DLD1 (cell line): ENCODE results near the gene SV2C.
"Not testable (repeated sequence)": the region's sequence is repeated elsewhere in the genome, so short reads cannot be mapped to it uniquely, and the experiment has no call there.

Experiments
- in situ Hi-C: cut with HindIII; loops from 2 replicates; pipeline ENCODE4 v1.10.0; 2017; ENCODE audit warnings: low sequenced_read_pairs

SV2C gene

DNA sequence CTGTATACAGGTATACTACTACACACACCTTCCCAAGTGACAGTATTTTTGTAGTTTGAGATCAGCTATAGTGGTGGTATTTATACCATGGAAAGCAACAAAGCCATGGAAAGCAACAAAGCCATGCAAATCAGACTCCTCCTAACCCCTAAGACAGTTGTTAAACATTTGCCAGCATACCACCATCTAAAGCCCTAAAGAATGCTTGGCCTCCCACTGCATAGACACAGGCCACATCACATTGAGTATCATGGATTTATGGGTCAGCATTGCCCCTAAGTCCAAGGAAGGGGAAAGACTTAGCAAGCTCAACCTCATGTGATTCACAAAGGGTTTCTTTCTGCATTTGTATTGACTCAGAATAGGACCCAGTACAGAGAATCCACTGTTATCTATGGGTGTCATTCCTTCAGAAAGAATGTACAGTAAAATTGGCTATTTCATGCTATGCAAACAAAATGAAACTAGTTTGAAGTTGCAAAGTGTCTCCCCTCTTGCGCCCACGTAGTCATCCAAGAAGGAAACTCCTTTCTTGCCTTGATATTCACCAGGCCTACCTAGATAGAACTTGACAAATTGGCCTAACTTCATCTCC, 249.5 kb downstream of the SV2C start:
- in situ Hi-C loops: no loop called here

DNA sequence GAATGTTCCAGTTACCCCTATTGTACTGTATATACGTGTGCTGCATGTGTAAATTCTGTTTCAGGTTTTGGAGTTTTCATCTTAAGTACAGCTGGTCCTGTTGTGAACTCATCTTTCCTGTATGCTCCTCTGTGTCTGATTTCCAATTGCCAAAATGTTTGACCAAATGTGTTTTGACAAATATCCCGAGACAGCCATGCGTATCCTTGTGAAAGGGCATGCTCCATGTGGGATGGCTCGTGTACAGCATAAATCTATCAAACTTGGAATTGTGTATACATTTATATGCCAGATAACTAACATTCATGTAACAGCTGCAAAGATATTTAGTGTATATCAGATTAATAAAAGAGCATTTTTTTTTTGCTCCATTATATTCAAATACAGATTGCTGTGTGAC, 250.4 kb downstream of the SV2C start:
- in situ Hi-C loops: no loop called here

DNA sequence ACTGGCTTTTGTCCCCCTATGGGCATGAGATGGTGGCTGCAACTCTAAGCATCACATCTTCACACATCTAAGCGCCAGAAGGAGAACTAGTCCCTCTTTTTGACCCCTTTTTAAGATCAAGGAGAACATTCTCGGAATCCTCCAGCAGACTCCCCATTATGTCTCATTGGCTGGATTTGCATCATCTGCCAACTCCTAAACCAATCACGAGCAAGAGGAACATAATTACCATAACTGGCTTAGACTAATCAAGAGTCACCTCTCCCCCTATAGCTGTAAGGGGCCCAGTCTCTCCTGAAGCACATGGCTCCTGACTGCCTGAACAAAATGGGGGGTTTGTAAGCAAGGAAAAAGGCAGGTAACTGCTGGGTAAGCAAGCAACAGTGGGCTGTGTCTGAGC, 251.4 kb downstream of the SV2C start:
- in situ Hi-C loops: no loop called here

DNA sequence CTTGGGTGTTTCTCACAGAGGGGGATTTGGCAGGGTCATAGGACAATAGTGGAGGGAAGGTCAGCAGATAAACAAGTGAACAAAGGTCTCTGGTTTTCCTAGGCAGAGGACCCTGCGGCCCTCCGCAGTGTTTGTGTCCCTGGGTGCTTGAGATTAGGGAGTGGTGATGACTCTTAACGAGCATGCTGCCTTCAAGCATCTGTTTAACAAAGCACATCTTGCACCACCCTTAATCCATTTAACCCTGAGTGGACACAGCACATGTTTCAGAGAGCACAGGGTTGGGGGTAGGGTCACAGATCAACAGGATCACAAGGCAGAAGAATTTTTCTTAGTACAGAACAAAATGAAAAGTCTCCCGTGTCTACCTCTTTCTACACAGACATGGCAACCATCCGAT, 252.3 kb downstream of the SV2C start:
- in situ Hi-C loops: not testable (repeated sequence)

DNA sequence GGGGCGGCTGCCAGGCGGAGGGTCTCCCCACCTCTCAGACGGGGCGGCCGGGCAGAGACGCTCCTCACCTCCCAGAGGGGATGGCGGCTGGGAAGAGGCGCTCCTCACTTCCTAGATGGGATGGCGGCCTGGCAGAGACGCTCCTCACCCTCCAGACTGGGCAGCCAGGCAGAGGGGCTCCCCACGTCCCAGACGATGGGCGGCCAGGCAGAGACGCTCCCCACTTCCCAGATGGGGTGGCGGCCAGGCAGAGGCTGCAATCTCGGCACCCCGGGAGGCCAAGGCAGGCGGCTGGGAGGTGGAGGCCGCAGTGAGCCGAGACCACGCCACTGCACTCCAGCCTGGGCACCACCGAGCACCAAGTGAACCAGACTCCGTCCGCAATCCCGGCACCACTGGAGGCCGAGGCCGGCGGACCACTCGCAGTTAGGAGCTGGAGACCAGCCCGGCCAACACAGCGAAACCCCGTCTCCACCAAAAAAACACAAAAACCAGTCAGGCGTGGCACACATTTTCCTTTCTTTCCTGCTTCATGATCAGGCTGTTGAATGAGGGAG, 253.1 kb downstream of the SV2C start:
- in situ Hi-C loops: not testable (repeated sequence)

DNA sequence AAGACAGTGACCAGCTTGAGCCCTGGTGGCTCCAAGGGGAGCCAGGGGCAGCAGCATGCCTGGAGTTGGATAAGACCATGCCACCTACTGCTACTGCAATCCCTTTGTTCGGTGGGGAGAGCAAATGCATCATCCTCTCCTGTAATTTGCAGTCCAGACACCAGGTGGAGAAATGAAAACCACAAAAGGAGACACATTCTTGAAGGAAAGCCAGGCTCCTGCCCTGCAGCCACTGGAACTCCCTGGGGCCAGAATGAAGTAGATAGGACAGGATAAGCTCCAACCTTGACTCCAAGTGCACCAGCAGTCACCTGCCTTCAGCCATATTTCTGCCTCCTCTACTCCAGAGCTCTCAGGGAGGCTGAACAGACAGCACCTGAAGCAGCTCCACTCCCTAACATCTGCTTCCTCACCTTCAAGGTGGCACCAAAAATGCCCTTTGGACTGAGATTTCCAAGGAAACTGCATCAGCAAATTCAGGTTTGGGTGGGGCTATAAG, 254.8 kb downstream of the SV2C start:
- in situ Hi-C loops: no loop called here

DNA sequence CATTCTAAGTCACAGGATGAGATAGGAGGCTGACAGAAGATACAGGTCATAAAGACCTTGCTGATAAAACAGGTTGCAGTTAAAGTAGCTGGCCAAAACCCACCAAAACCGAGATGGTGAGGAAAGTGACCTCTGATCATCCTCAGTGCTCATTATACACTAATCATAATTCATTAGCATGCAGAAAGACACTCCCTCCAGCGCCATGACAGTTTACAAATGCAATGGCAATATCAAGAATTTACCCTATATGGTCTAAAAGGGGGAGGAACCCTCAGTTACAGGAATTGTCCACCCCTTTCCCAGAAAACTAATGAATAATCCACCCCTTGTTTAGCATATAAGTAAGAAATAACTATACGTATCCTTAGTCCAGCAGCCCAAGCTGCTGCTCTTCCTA, 256.7 kb downstream of the SV2C start:
- in situ Hi-C loops: no loop called here

DNA sequence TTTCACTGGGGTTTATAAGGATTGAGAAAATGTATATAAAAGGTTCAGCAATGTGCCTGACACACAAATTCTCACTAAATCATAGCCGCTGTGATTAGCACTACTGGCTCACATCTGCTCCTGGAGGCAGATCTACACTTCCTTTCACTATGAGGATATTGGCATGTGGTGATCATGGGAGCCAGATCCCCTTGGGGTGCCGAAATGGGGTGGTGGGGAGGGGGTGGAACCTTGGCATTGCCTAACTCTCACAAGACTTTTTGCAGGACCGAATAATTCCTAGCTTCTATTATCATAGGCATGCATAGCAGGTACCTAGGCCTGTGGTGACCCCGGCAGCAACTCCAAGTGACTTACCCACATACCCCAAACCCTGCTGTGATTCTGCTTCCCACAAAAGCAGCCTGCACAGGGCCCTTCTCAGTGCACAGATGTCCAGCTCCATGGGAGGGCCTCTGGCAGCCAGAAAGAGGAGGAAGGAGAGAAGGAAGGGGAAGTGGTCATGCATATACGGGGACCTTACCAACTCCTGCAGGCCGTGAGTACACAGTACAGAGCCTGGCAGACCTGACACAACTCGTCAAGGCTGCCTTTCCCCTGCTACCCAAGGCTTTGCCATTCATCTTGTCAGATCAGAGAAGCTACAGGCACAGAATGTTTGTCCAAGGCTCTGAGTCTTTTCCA, 258.6 kb downstream of the SV2C start:
- in situ Hi-C loops: no loop called here

DNA sequence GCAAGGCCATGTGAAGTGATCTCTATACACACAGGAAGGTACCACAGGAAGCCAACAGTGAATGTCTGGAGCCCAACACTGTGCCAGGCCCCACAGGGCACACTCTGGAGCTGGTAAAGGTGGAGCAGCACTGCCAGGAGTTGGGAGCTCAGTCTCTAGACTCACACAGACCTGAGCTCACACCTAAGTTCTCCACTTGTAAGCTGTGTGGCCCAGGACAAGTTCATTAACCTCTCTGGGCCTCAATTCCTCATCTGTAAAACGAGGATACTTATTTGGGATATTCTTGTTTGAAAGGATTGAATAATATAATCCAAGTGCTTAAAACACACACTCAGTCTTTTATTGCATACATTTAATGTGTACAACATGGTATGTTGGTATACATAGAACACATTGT, 259.3 kb downstream of the SV2C start:
- in situ Hi-C loops: no loop called here

DNA sequence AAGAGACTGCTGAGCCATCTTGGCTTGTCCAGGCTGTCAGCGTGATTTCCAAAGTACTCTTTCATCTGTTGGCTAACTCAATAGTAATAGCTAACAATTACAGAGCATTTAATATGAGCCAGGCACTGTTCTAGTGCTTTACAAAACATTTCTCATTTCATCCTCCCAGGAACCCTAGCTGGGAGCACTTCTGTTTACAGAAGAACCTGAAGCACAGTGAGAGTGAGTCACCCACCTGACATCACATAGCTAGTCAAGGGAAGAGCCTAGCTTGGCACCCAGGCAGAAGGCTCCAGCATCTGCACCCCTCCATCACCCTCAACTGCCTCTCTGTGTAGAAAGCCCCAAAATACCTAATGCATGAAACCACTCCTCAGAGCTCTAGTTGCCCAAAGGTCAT, 262.4 kb downstream of the SV2C start:
- in situ Hi-C loops: no loop called here

DNA sequence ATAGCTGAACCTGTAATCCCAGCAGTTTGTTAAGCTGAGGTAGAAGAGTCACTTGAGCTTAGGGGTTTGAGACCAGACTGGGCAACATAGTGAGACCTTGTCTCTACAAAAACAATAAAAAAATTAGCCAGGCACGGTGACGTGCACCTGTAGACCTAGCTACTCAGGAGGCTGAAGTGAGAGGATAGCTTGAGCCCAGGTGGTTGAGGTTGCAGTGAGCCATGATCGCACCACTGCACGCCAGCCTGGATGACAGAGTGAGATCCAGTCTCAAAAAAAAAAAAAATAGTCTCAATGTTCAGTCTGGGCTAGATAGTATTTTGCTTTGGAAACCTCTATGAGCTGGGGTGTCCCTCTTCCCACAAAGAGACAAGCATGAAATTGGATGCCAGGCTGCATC, 268.0 kb downstream of the SV2C start:
- in situ Hi-C loops: no loop called here

DNA sequence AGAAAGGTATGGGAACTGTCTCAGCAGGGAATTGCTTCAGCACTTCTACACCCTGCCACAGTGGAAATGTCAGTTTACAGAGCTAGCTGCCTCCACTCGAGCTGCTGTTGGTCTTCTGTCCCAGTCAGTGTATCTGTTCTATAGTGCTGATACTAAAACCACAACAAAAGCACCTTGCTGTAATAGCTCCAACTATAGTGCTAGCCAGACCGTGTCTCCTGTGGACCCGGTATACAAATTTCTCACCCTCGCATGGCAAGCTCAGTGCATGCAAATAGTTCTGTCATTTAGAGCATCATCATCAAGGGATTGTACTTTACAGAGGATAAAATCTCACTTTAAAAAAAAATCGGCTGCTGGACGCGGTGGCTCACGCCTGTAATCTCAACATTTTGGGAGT, 268.4 kb downstream of the SV2C start:
- in situ Hi-C loops: no loop called here

DNA sequence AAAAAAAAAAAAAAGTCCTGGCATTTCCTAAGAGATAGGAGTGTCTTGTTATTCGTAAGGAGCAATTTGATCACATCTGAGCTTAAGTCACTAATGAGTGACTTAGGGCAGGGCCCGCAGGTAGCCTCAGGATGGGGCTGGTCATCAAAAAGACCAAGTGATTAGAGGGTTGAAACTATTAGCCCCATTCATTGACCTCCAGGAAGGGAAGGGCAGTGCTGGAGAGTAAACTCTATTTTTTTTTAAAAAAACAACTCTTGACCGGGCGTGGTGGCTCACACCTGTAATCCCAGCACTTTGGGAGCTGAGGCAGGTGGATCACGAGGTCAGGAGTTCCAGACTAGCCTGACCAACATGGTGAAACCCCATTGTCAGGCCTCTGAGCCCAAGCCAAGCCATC, 273.7 kb downstream of the SV2C start:
- in situ Hi-C loops: no loop called here

DNA sequence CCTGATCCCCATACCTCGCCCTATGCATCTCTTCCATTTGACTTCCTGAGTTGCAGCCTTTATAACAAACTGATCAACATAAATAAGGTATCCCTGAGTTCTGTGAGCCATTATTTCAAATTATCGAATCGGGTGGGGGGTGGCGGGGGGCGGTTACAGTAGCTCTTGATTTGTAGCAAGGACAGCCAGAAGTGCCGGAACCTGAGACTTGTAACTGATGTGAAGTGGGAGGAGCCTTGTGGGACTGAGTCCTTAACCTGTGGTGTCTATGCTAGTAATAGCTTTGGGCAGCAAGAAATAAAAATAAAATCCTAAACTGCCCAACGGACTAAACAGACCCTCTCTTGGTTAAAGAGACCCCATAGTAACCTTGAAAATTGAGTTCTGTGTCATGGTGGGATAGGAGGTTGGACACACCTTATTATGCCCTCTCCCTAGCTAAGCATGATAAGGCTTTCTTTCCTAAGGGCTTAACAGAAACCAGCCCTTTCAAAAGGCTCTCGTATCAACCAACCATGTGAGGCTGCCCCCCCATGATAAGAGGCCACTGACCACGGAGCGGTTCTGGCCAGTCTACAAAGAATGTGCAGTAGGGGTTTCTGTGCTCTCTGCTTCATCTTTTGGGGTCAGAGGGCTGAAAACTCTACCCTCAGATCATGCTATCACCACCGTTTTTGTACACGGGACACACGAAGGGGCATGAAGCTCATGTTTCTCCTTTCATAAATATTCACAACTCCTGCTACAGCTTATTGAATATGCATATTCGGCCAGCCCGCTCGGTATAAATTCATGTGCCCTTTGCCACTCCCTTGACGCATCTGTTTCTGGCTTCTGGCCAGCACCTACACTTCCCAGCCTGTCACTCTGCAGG, 280.4 kb downstream of the SV2C start:
- in situ Hi-C loops: no loop called here

DNA sequence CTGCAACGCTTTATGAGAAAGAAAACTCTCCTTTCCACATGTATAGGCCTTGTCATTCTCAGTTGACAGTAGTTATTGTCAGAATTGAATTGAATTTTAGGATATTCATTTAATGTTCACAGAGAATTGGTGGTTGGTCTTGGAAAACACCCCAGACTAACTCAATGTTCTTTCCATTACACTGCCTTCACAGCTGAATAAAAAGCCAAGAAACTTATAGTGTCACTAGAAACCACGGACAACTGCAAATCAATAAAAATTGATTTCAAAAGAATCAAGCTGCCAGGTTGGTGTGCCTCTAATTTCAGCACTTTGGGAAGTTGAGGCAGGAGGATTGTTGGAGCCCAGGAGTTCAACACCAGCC, 281.0 kb downstream of the SV2C start:
- in situ Hi-C loops: no loop called here

DNA sequence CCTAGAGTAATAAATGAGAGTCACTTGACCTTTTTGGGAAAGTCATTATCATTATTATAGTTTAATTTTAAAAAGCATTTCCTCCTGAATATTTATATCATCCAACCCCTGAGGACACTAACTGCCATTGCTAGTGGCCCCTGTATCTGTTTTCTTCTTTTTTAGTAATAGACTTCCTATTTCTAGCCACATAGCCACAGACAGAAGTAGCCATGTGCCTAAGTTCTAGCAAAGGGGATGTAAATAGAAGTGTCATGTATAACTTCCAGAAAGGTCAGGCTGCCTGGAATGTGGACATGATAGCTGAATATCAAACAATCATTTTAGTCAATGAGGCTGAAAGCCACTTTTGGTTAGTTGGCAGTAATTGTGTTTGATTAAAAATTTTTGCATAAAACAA, 282.4 kb downstream of the SV2C start:
- in situ Hi-C loops: no loop called here

DNA sequence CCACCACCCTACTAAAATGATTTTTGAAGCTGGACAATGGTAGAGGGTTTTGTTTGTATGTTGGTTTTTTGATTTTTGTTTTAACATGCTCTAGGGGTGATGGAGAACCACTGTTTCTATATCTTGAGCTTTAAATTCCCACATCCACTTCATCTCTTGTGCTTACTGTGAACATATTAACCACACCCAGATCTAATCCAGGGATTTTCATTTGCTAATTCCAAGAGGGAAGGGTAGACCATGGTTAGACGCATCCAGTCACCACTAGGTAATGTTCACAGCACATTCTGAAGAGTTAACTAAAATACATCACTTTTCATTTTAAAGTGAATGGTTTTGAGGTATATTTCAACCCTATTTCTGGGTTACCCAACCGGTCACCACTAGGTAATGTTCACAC, 283.4 kb downstream of the SV2C start:
- in situ Hi-C loops: no loop called here

DNA sequence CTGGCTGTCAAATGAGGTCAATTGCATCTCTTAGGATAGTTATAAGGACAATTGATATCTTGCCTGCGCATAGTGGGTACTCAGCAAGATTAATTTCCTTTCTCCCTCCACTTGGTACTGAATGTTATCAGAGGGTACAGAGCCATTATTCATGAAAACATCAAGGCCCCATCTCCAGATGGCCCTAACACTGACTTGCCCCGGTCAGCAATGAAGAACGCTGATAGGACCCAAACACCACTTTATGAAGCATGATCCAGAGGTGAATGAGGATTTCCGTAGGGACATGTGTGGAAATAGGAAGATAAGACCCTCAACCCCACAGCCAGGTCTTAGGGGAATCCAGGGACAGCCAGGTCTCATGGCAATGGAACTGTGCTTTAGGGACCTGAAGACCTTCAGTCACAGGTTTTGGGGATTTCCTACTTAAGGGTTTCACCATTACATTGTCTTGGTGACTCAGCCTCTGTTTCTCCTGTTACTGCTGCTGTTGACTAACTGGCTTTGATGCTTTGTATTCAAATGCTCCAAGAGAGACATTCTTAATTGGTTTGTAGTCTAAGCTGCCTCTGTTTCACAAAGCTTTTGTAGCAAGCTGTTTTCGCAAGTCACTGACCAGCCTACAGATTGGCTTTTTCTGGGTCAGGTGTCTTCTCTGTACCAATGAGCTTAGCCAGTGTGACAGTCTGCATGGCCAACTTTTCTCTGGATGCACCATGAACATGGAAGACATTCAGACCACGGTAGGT, 284.6 kb downstream of the SV2C start:
- in situ Hi-C loops: no loop called here

DNA sequence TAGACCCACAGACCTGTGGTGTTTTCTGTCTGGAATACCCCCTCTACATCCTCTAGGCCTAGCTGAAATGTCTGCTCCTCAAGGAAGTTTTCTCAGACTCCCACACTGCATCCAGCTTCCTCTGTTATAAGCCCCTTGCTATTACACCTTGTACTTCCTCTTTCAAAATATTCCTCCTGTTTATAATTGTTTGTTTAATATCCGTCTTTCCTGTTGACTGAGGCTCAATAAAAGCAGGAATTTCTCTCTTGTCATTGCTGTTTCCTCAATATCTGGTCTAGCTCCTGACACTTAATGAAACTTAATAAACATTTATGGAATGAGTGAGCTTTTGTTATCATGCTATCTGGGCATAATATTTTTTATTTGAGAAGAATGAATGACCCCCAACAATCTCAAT, 285.8 kb downstream of the SV2C start:
- in situ Hi-C loops: no loop called here

DNA sequence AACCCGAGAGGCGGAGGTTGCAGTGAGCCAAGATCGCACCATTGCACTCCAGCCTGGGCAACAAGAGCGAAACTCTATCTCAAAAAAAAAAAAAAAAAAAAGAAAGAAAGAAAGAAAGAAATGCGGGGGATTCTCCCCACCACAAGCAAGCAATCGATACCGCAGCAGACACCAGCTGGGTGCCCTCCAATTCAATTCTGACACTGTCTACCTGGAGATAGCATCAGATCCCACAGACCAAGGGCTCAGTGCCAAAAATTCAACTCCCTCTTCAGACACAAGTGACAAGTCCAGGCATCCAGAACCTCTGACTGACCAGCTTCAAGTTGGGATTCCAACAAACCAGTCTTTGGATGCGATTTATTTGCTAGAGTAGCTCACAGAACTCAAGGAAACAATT, 286.5 kb downstream of the SV2C start:
- in situ Hi-C loops: not testable (repeated sequence)

DNA sequence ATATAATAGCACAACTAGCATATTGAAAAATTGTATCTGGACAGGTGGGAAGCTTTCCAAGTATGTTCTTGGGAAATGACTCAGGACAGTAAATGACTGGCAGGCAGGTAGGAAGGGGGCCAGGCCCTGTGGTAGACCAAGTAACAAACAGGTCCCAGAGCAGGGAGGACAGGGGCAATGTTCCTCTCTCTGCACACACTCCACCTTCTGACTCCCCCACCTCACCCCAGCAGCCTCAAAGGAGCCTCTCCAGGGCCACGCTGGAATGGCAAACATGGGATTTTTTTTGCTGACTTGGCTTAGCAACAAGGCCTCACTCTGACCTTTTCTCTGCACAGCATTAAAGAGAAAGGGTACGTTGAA, 288.8 kb downstream of the SV2C start:
- in situ Hi-C loops: no loop called here
